Bronchial epithelial cell (primary cell): ENCODE measurements around the gene PACS1. TPM values are rescaled to one million over a fixed set of nuclear protein-coding genes. Genes with fewer than 3 reads are reported as not detected.

ENCODE experiments used
- DNase-seq: peaks from one replicate; pipeline ENCODE4 v3.0.0-alpha.2; 2010; ENCODE audit warnings: low read depth
- FAIRE-seq: peaks from 2 replicates; lab custom pipeline; 2011; peaks lifted over from hg19 to GRCh38; lab: Jason Lieb, UNC
- H3K27me3 ChIP-seq: 2 replicates; pipeline ENCODE4 v1.5.1; 2011; ENCODE audit warnings: low read length; ENCODE audit not compliant: control insufficient read depth, insufficient read depth
- H3K36me3 ChIP-seq: 2 replicates; pipeline ENCODE4 v1.5.1; 2011; ENCODE audit warnings: low read length; ENCODE audit not compliant: control insufficient read depth, insufficient read depth
- H3K4me3 ChIP-seq: 2 replicates; pipeline ENCODE4 v1.5.1; 2011; ENCODE audit warnings: mild to moderate bottlenecking, low read depth, low read length, control low read depth
- CTCF ChIP-seq: IDR thresholded peaks from 2 replicates; pipeline ENCODE4 v1.5.1; 2011; ENCODE audit warnings: mild to moderate bottlenecking, moderate library complexity, low read length, control low read depth, inconsistent platforms; ENCODE audit not compliant: insufficient read depth, severe bottlenecking
- total RNA-seq: library from RNA; depleted of rRNA; stranded (reverse); fragments of >200 nt; gene quantifications from 2 replicates; pipeline ENCODE4 v1.2.1, GENCODE V29; 2014

PACS1 gene
- total RNA-seq, 1 donor from 2014 or later = 6.8 TPM

- Histone ChIP-seq H3K36me3 (no peaks in the 10 kb centered on the region), H3K27me3 (peaks cover 4% of the 10 kb centered on the region), H3K4me3 (no peak overlapping the region)
- no peak for DNase-seq
- TF ChIP-seq CTCF = no peak
- no peak for FAIRE-seq
Measured at GRCh38 chr11:66047541-66048365, 22.3 kb upstream of the PACS1 start.

DNA sequence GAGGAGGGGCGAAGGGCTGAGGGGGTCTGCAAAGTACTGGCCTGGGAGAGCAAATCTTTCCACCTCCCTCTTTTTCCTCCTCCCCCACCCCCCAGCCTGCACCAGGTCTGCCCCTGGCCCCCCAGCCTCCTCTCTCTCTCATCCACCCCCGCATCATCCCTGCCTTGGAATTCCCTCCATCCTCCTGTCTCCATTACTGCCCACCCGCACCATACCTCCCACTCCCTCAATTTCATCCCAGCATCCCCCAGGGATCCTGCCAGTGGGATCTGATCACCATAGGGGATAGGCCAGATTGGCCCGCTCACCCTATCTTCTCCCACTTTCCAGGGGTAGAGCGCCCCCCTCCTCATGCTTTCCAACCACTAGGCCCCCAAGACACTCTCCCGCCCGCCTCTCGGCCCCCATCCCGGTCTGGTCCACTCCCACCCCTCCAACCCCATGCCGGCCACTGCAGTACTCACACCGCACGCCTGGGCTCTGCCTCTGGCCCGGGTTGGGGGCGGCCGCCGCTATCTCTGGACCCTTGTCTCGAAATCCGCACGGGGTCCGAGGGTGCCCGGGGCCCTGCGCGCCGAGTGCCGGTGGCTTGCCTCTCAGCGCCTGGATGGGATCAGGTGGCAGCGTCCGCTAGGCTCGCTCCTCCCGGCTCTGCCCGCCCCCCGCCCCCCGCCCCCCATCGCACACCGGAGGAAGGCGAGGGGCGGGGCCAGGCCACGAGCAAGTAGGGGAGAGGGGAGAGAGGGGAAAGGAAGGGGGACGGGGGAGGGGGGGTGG, 21.3 kb upstream of the PACS1 start, which contains the start of gene GAL3ST3:
Gene GAL3ST3 (minus strand): TSS at position 615 of the 777 bp plus-strand sequence. CDS start 3,746 bp downstream, outside the sequence.
- no peak for TF ChIP-seq CTCF
- FAIRE-seq = no peak
- no peaks in the 10 kb centered on the region for H3K36me3 ChIP-seq
- H3K27me3 ChIP-seq = peaks cover 4% of the 10 kb centered on the region
- DNase-seq = no peak
- no peak within 1 kb of the TSS for H3K4me3 ChIP-seq

DNA sequence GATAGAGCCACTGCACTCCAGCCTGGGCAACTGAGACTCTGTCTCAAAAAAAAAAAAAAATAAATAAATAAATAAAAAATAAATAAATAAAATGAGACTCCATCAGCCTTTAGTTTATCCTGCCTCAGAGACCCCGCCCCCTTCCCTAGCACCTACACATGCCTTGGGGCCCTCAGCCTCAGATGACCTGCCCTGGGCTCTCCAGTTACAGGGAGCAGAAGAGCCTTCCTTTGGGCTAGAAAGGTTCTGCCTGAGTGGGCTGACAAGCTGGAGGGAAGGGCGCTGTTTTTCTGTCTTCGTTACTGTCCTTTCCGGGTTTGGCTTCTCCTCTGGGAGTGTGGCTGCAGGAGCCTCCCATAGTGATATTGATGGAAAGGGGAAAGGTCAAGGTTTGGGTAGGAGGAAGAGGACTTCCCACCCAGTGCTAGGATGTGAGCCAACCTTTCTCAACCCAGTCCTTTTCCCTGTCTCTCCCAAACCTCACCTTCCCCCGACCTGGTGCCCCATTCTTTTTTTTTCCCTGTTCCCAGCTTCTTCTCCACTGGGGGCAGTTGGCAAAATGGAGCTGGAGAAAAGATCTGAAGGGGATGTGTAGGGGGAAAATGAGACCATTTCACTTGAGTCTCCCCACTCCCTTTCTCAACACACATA, 19.4 kb upstream of the PACS1 start:
- H3K4me3 ChIP-seq = no peak overlapping the region
- FAIRE-seq (no peak), DNase-seq (no peak)
- peaks cover 4% of the 10 kb centered on the region for H3K27me3 ChIP-seq
- TF ChIP-seq CTCF = no peak
- peaks cover 6% of the 10 kb centered on the region for H3K36me3 ChIP-seq

GRCh38 chr11:66051371-66051765, 18.7 kb upstream of the PACS1 start:
- no peak for FAIRE-seq
- peaks cover 6% of the 10 kb centered on the region for H3K36me3 ChIP-seq
- peaks cover 4% of the 10 kb centered on the region for H3K27me3 ChIP-seq
- TF ChIP-seq CTCF = no peak
- DNase-seq = no peak
- peak overlapping the region; percentile 95 for H3K4me3 ChIP-seq

- DNase-seq (peak; percentile 95), FAIRE-seq (no peak)
- Histone ChIP-seq H3K36me3 (peaks cover 10% of the 10 kb centered on the region), H3K4me3 (peak within 1 kb of the TSS; percentile 95), H3K27me3 (peaks cover 4% of the 10 kb centered on the region)
- TF ChIP-seq CTCF = no peak
Measured at GRCh38 chr11:66051766-66052663, 18.1 kb upstream of the PACS1 start, which contains the start of gene SF3B2. Gene SF3B2 (plus strand): TSS chr11:66052364. CDS start chr11:66052385, 21 bp downstream.
